GM12865 (cell line): ENCODE results near the gene NPIPA3.
"Not testable (repeated sequence)": the region's sequence is repeated elsewhere in the genome, so short reads cannot be mapped to it uniquely, and the experiment has no call there.

Experiments used
- DNase-seq: peaks from one replicate; pipeline ENCODE4 v3.0.0; 2010; ENCODE audit warnings: low read depth
- H3K4me3 ChIP-seq: 2 replicates; pipeline ENCODE4 v1.5.1; 2011; ENCODE audit warnings: mild to moderate bottlenecking, low read depth, low read length, control low read depth
- CTCF ChIP-seq: IDR thresholded peaks from 2 replicates; pipeline ENCODE4 v1.5.1; 2011; ENCODE audit warnings: low read length, control low read depth, low read depth, inconsistent platforms; ENCODE audit not compliant: insufficient read depth; ENCODE audit errors: missing control alignments

The NPIPA3 gene

GRCh38 chr16:14676633-14677032, 26.6 kb upstream of the NPIPA3 start:
- TF ChIP-seq CTCF: no peak
- no peak overlapping the region for H3K4me3 ChIP-seq
- DNase-seq: no peak

- TF ChIP-seq CTCF: no peak
- H3K4me3 ChIP-seq: no peak overlapping the region
- DNase-seq: no peak
Measured at GRCh38 chr16:14677627-14678026, 25.6 kb upstream of the NPIPA3 start.

GRCh38 chr16:14678748-14679497, 24.3 kb upstream of the NPIPA3 start:
- DNase-seq: no peak
- H3K4me3 ChIP-seq: no peak overlapping the region
- no peak for TF ChIP-seq CTCF

GRCh38 chr16:14680396-14680795, 22.8 kb upstream of the NPIPA3 start:
- H3K4me3 ChIP-seq, DNase-seq: not testable (repeated sequence)

- no peak for TF ChIP-seq CTCF
- DNase-seq: no peak
- H3K4me3 ChIP-seq: no peak overlapping the region
Measured at GRCh38 chr16:14681115-14681514, 22.1 kb upstream of the NPIPA3 start.

GRCh38 chr16:14682121-14682520, 21.1 kb upstream of the NPIPA3 start:
- no peak for TF ChIP-seq CTCF
- DNase-seq: no peak
- H3K4me3 ChIP-seq: no peak overlapping the region

- not testable (repeated sequence) for H3K4me3 ChIP-seq, DNase-seq
Measured at GRCh38 chr16:14685870-14686793, 17.1 kb upstream of the NPIPA3 start.

- DNase-seq, H3K4me3 ChIP-seq: not testable (repeated sequence)
Measured at GRCh38 chr16:14694129-14694528, 9.1 kb upstream of the NPIPA3 start, which contains the start of gene PLA2G10. PLA2G10 (minus strand) TSS chr16:14694308; CDS start chr16:14694229, 79 bp downstream.

- not testable (repeated sequence) for H3K4me3 ChIP-seq, DNase-seq
Measured at GRCh38 chr16:14701859-14702258, 1.4 kb upstream of the NPIPA3 start.

GRCh38 chr16:14702672-14703071, 539 bp upstream of the NPIPA3 start:
- H3K4me3 ChIP-seq, DNase-seq: not testable (repeated sequence)

GRCh38 chr16:14733233-14733632, 30.0 kb downstream of the NPIPA3 start:
- not testable (repeated sequence) for H3K4me3 ChIP-seq, DNase-seq

- not testable (repeated sequence) for H3K4me3 ChIP-seq, DNase-seq
Measured at GRCh38 chr16:14740832-14741385, 37.7 kb downstream of the NPIPA3 start.

- not testable (repeated sequence) for DNase-seq, H3K4me3 ChIP-seq
Measured at GRCh38 chr16:14741794-14742193, 38.6 kb downstream of the NPIPA3 start.
